Esophagus squamous epithelium (tissue), 4 donors: ENCODE results near the gene IFRD1.

Source experiments
- CTCF ChIP-seq, 6 experiments: fragments of 450-650 bp in 4 of 6; fragments of 200-600 bp in 2 of 6; sonication (generic) in 2 of 6; IDR thresholded peaks; one replicate each; pipeline ENCODE4 v1.5.1; 2016 to 2019; ENCODE audit warnings: antibody characterized with exemption in 6 of 6, mild to moderate bottlenecking in 4 of 6, moderate library complexity in 4 of 6
- POLR2A ChIP-seq, 4 donors: fragments of 450-650 bp; IDR thresholded peaks; one replicate each; pipeline ENCODE4 v1.6.1; 2017; ENCODE audit warnings: antibody characterized with exemption in 4 of 4, mild to moderate bottlenecking in 4 of 4, moderate library complexity in 3 of 4

- no peak for TF ChIP-seq POLR2A (IDR thresholded peaks at IDR 0.05)
- TF ChIP-seq CTCF (IDR thresholded peaks at IDR 0.05), result no peak
These were observed 53.9 kb downstream of the IFRD1 start for GRCh38 chr7:112504093-112504695.
